HG02642 (cell line): ENCODE measurements around the gene RSPO1.
"Not testable (repeated sequence)": the region's sequence is repeated elsewhere in the genome, so short reads cannot be mapped to it uniquely, and the experiment has no call there.

Experiments
- ATAC-seq: cut with Tn5 transposase; IDR thresholded peaks from one replicate; pipeline ENCODE4 v1.9.1; 2021; ENCODE audit warnings: mild to moderate bottlenecking; ENCODE audit not compliant: unreplicated experiment, poor library complexity

The RSPO1 gene

GRCh38 chr1:37584544-37584943 lies 50.1 kb downstream of the RSPO1 start:
- ATAC-seq = not testable (repeated sequence)

GRCh38 chr1:37575692-37576091 lies 59.0 kb downstream of the RSPO1 start:
- no peak for ATAC-seq

- no peak for ATAC-seq
Measured at GRCh38 chr1:37574834-37575480, 59.7 kb downstream of the RSPO1 start.

GRCh38 chr1:37570528-37571334 lies 64.0 kb downstream of the RSPO1 start:
- no peak for ATAC-seq

GRCh38 chr1:37567023-37567422 lies 67.7 kb downstream of the RSPO1 start:
- ATAC-seq = no peak

- ATAC-seq = no peak
Measured at GRCh38 chr1:37564892-37565291, 69.8 kb downstream of the RSPO1 start.

GRCh38 chr1:37562984-37563383 lies 71.7 kb downstream of the RSPO1 start:
- no peak for ATAC-seq
